PC-9 (cell line): ENCODE data around the gene MED20.

Source experiments
- EZH2 ChIP-seq: fragments of 200-600 bp; sonication (generic); IDR thresholded peaks from 2 replicates; pipeline ENCODE4 v1.8.0; 2017; ENCODE audit warnings: antibody characterized with exemption, low read depth
- TF ChIP-seq, protein P1 (sequence below): fragments of 200-600 bp; sonication (generic); conservative IDR thresholded peaks from 2 replicates; pipeline ENCODE4 v1.6.1; 2017; ENCODE audit warnings: mixed run types, antibody characterized with exemption, mild to moderate bottlenecking, moderate library complexity

DNA sequence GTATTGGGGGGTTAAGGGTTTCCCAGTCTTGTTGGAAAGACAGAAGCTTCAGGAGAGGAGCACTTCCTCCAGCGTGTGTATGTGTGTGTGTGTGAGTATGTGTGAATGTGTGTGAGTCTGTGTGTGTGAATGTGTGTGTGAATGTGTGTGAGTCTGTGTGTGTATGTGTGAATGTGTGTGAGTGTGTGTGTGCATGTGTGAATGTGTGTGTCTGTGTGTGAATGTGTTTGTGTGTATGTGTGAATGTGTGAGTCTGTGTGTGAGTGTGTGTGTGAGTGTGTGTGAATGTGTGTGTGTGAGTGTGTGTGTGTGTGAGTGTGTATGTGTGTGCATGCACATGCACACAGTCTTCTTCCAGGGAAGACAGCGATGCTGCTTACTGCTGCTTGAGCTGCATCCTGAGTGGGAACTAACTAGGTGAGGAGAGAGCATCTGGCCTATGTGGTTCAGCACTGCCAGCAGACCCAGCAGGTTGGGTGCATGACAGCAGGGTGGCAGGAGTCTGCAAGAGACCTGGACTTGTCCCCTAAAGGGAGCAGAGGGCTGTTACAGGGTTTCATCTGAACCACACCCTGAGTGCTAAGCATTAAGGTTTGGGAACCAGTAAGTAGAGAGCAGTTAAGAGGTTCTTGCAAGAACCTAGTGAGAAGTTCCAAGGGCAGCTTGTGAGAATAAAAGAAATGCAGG lies 43.4 kb upstream of the MED20 start:
- TF ChIP-seq, protein P1, sequence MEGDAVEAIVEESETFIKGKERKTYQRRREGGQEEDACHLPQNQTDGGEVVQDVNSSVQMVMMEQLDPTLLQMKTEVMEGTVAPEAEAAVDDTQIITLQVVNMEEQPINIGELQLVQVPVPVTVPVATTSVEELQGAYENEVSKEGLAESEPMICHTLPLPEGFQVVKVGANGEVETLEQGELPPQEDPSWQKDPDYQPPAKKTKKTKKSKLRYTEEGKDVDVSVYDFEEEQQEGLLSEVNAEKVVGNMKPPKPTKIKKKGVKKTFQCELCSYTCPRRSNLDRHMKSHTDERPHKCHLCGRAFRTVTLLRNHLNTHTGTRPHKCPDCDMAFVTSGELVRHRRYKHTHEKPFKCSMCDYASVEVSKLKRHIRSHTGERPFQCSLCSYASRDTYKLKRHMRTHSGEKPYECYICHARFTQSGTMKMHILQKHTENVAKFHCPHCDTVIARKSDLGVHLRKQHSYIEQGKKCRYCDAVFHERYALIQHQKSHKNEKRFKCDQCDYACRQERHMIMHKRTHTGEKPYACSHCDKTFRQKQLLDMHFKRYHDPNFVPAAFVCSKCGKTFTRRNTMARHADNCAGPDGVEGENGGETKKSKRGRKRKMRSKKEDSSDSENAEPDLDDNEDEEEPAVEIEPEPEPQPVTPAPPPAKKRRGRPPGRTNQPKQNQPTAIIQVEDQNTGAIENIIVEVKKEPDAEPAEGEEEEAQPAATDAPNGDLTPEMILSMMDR = no peak
- TF ChIP-seq EZH2 = no peak
